ENCODE data around the gene DBN1.
A peak's percentile ranks its signal among the peaks of the same experiment; 100 is the strongest.

DBN1 gene

DNA sequence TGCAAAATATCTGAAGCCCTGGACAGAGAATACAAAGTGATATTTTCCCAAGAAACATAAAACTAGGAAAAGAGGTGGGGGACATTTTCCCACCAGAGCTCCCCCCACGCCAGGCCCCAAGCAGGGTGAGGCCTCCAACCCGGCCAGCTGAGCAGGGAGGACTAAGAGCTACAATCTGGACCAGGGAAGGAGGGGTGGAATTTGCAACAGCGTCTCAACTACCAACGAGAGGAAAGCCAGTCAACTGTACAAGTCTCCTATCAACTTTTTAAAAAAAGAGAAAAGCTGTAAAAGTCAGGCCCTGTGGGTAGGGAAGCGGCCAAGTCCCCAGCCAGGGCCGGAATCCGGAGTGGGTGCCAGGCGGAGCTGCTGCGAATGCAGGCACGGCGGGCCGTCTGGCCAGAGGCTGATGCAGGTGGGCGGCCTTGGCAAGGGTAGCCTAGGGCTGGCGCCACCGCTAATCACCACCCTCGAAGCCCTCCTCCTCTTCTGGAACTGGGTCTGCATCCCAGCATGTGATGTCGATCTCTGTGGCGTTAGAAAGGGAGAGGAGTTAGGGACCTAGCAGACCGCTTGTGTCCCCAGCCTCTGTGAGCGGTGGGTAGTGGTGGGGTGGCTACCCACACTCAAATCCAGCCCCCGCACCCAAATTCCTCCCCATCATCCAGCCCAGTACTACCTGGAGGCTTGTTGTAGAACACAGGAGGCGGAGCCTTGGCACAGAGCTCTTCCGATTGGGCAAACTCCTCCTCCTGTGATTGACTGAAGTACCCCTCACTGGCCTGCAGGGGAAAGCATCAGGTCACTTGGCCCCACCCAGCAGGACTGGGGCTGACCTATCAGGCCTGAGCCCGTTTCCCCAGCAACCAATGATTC is 16.2 kb downstream of the DBN1 start:
- no peaks in the 10 kb centered on the region for H3K9me3 ChIP-seq (ENCODE audit: insufficient read depth, low read depth, low read length)
- peaks cover 52% of the 10 kb centered on the region for H3K36me3 ChIP-seq (ENCODE audit: insufficient read depth, low read depth, low read length)
- H3K9ac ChIP-seq (ENCODE audit: low read depth, low read length): no peak overlapping the region
- H3K4me3 ChIP-seq (ENCODE audit: low read length): no peak overlapping the region
- peak overlapping the region; percentile 29 for H3K27ac ChIP-seq (ENCODE audit: low read length)
- peaks cover 5% of the 10 kb centered on the region; the same call in 1 of the 2 replicates for H3K4me1 ChIP-seq (ENCODE audit: insufficient read depth, low read length)
- H3K27me3 ChIP-seq (ENCODE audit: insufficient read depth, low read length): peaks cover 13% of the 10 kb centered on the region

DNA sequence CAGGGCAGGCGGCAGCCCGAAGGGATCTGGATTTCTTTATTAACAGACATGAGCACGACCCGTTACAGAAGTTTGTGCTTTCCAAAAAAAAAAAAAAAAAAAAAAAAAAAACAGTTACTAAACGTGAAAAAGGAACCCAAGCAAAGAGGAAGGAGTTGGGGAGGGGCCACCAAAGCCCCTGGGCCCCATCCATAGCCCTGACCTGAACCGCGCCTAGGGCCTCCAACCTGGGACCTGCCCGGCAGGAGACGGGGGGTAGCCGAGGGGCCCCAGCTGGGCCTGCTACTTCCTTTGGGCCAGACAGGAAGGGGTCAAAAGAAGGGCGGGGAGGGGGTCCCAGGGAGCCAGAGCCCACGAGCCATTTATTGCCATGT is 16.9 kb downstream of the DBN1 start:
- H3K36me3 ChIP-seq (ENCODE audit: insufficient read depth, low read depth, low read length): peaks cover 46% of the 10 kb centered on the region
- peak overlapping the region; percentile 29 for H3K27ac ChIP-seq (ENCODE audit: low read length)
- H3K4me1 ChIP-seq (ENCODE audit: insufficient read depth, low read length): peaks cover 5% of the 10 kb centered on the region; the same call in 1 of the 2 replicates
- H3K9me3 ChIP-seq (ENCODE audit: insufficient read depth, low read depth, low read length): no peaks in the 10 kb centered on the region
- no peak overlapping the region for H3K4me3 ChIP-seq (ENCODE audit: low read length)
- no peak overlapping the region for H3K9ac ChIP-seq (ENCODE audit: low read depth, low read length)
- H3K27me3 ChIP-seq (ENCODE audit: insufficient read depth, low read length): peaks cover 13% of the 10 kb centered on the region

DNA sequence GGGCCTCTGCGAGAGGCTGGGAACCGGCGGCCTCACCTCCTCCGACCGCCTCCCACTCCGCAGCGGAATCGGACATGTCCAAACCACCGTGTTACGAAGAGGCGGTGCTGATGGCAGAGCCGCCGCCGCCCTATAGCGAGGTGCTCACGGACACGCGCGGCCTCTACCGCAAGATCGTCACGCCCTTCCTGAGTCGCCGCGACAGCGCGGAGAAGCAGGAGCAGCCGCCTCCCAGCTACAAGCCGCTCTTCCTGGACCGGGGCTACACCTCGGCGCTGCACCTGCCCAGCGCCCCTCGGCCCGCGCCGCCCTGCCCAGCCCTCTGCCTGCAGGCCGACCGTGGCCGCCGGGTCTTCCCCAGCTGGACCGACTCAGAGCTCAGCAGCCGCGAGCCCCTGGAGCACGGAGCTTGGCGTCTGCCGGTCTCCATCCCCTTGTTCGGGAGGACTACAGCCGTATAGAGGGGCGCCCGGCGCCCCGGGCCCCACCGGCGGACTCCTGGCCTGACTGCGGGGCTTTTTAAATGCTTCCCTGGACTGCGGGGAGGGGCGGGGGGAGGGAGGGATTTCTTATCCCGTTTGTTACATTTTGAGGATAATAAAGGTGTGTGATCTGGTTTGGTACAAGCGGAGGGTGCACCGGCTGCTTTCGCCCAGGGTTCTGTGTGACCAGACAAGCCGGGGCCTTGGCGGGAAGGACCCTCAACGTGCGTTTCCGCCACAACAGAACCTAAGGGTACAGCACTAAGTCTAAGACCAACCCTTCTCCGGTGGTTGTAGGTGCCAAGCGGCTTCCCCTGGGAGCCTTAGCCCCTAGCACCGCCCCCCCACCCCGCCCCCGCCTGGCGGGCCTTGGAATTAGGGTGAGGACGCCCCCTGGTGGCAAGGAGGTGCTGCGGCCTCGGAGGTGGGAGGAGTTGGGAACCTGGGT is 17.5 kb downstream of the DBN1 start:
- peaks cover 5% of the 10 kb centered on the region; the same call in 1 of the 2 replicates for H3K4me1 ChIP-seq (ENCODE audit: insufficient read depth, low read length)
- H3K27ac ChIP-seq (ENCODE audit: low read length): peak overlapping the region; percentile 55
- peak overlapping the region; percentile 83 for H3K9ac ChIP-seq (ENCODE audit: low read depth, low read length)
- H3K9me3 ChIP-seq (ENCODE audit: insufficient read depth, low read depth, low read length): no peaks in the 10 kb centered on the region
- peaks cover 13% of the 10 kb centered on the region for H3K27me3 ChIP-seq (ENCODE audit: insufficient read depth, low read length)
- H3K36me3 ChIP-seq (ENCODE audit: insufficient read depth, low read depth, low read length): peaks cover 41% of the 10 kb centered on the region
- H3K4me3 ChIP-seq (ENCODE audit: low read length): peak overlapping the region; percentile 82

DNA sequence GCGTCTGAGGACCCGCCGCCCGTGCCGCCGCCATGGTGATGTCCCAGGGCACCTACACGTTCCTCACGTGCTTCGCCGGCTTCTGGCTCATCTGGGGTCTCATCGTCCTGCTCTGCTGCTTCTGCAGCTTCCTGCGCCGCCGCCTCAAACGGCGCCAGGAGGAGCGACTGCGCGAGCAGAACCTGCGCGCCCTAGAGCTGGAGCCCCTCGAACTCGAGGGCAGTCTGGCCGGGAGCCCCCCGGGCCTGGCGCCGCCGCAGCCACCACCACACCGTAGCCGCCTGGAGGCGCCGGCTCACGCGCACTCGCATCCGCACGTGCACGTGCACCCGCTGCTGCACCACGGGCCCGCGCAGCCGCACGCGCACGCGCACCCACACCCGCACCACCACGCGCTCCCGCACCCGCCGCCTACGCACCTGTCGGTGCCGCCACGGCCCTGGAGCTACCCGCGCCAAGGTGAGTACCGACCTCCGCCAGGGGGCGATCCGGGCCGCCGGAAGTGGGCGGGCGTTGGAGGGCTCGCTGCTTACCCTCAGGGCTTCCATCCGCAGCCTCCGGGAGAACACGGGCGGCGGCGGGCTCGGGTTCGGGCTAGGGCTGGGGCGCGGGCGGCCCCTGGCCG is 18.3 kb downstream of the DBN1 start:
- Histone ChIP-seq H3K9ac (ENCODE audit: low read depth, low read length) (peak overlapping the region; percentile 83), H3K27me3 (ENCODE audit: insufficient read depth, low read length) (peaks cover 13% of the 10 kb centered on the region), H3K9me3 (ENCODE audit: insufficient read depth, low read depth, low read length) (no peaks in the 10 kb centered on the region), H3K4me1 (ENCODE audit: insufficient read depth, low read length) (peaks cover 5% of the 10 kb centered on the region; the same call in 1 of the 2 replicates), H3K4me3 (ENCODE audit: low read length) (peak overlapping the region; percentile 82), H3K36me3 (ENCODE audit: insufficient read depth, low read depth, low read length) (peaks cover 34% of the 10 kb centered on the region), H3K27ac (ENCODE audit: low read length) (no peak overlapping the region)

DNA sequence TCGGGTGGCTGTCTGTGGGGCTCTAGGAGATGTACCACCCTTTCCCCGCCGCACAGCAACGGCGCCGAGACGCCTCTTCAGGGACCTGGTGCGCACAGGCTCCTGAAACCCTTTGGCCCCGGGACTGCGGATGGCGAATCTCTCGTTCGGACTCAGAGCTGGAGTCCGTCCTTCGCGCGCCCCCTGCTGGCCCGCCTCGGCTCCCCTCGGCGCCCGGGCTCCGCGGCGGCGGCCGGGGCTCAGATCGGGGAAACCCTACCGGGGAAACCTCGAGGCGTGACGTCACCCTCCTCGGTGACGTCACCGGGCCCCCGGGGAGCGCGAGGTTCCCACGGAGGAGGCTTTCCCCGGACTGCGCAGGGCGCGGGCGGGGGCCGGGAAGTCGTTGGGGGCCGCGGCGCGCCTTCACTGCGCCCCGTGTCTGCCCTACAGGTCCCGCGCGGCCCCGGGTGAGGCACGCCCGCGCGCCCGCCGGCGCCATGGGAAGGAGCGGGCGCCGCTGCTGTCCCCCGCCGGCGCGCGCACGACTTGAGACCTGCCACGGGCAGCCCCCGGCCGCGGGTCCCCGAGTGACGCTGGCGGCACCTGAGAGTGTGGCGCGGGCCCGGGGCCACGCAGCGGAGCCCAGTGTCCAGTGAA is 18.9 kb downstream of the DBN1 start:
- no peak overlapping the region for H3K27ac ChIP-seq (ENCODE audit: low read length)
- peaks cover 28% of the 10 kb centered on the region for H3K36me3 ChIP-seq (ENCODE audit: insufficient read depth, low read depth, low read length)
- H3K9me3 ChIP-seq (ENCODE audit: insufficient read depth, low read depth, low read length): no peaks in the 10 kb centered on the region
- peaks cover 17% of the 10 kb centered on the region for H3K27me3 ChIP-seq (ENCODE audit: insufficient read depth, low read length)
- H3K9ac ChIP-seq (ENCODE audit: low read depth, low read length): peak overlapping the region; percentile 83
- H3K4me1 ChIP-seq (ENCODE audit: insufficient read depth, low read length): peaks cover 5% of the 10 kb centered on the region; the same call in 1 of the 2 replicates
- peak overlapping the region; percentile 82 for H3K4me3 ChIP-seq (ENCODE audit: low read length)

DNA sequence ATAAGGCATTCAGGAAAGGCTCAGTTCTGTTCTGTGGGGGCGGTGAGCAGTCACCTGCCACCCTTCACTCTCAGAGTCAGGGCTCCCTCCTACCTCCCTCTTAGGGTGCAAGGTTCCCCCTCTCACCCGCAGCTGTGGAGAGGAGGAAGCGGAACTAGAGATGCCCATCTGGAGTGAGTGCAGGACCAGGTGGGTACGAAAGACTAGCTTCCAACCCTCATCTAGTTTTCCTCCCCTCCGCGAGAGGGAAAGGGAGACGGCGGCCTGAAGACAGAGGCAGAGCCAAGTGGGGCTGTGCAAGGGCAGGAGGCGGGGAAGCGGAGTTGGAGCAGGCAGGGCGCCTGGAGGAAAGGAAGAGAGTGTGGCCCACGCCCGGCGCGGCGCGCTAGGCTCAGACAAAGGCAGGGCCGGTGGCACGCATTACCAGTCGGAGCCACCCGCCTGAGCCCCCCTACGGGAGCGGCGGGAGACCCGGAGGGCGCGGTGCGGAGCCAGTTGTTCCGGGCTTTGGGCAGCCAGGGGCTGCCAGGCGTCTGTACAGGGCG is 19.5 kb downstream of the DBN1 start:
- peak overlapping the region; percentile 82 for H3K4me3 ChIP-seq (ENCODE audit: low read length)
- H3K36me3 ChIP-seq (ENCODE audit: insufficient read depth, low read depth, low read length): peaks cover 22% of the 10 kb centered on the region
- H3K9ac ChIP-seq (ENCODE audit: low read depth, low read length): peak overlapping the region; percentile 83
- no peaks in the 10 kb centered on the region for H3K9me3 ChIP-seq (ENCODE audit: insufficient read depth, low read depth, low read length)
- no peak overlapping the region for H3K27ac ChIP-seq (ENCODE audit: low read length)
- H3K4me1 ChIP-seq (ENCODE audit: insufficient read depth, low read length): peaks cover 5% of the 10 kb centered on the region; the same call in 1 of the 2 replicates
- H3K27me3 ChIP-seq (ENCODE audit: insufficient read depth, low read length): peaks cover 19% of the 10 kb centered on the region

DNA sequence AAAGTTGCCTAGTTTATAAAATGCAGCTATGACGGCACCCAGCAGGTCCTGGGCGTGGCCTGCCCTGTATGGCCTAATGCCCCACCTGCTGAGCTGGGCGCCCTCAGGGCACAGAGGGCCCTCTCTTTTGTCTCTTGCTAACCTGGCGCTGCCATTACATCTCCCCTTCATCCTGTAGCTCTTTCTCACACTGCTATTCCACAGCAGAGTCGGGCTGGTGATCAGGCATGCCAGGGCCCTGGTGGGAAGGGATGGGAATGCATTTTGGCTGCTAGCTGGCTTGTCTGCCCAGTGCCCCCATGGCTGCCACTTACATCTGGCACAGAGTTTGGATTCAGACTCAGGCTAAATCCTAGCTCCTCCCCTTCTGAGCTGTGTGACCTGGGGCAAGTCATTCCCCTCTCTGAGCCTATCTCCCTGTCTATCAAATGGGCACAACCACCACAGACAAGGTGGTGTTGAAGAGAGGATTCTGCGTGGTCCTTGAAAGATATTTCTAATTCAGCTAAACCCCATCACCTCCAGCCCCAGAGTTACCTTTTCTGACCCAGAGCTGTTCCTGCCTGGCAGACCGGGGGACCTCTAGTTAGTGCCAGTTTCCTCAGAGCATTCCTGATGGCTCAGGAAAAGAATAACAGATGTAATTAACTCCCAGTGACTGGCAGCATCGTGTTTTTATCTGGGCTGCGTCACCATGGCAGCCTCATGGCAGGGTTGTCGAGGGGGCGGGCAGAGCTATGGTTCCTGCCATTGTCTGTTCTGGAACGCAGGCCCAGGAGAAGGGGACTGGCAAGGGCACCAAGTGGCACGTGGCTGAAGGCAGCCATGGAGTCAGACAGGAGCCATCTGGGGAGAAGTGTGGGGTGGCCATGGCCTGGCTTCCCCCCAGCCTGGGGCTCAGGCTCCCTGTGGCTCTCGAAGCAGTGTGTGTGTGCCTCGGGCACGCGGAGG is 20.5 kb downstream of the DBN1 start:
- H3K9ac ChIP-seq (ENCODE audit: low read depth, low read length): no peak overlapping the region
- no peaks in the 10 kb centered on the region for H3K9me3 ChIP-seq (ENCODE audit: insufficient read depth, low read depth, low read length)
- H3K4me3 ChIP-seq (ENCODE audit: low read length): no peak overlapping the region
- H3K36me3 ChIP-seq (ENCODE audit: insufficient read depth, low read depth, low read length): peaks cover 12% of the 10 kb centered on the region
- no peak overlapping the region for H3K27ac ChIP-seq (ENCODE audit: low read length)
- H3K4me1 ChIP-seq (ENCODE audit: insufficient read depth, low read length): peaks cover 10% of the 10 kb centered on the region; the same call in 1 of the 2 replicates
- peaks cover 29% of the 10 kb centered on the region for H3K27me3 ChIP-seq (ENCODE audit: insufficient read depth, low read length)

DNA sequence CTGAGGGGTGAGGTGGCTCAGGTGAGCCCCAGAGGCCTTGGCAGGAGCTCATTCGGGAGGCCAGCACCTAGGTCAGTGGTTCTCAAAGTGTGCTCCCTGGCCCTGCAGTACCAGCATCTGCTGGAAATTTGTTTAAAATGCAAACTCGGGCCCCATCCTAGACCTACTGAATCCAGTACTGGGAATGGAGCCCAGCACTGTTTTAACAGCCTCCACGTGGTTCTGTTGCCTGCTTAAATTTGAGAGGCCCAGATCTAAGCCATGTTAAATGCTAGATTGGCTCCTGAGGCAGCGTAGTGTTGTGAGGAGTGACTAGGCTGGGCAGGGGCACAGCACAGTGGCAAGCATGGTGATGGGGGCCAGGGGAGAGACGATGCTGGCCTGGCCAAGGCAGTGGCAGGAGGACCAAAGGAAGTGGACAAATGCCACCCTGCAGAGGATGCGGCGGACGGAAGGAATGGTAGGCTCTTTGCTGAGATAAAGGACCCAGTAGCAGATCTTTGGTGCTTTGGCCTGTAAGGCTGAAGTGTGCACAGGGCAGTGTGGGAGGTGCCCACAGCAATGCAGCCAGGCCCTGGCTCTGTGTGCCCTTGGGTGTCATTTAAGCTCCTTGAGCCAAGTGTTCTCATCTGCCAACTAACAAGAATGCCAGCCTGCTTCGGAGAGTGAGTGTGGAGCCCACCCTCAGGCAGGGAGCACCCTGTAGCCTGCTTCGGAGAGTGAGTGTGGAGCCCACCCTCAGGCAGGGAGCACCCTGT is 22.6 kb downstream of the DBN1 start:
- Histone ChIP-seq H3K4me1 (ENCODE audit: insufficient read depth, low read length) (peaks cover 6% of the 10 kb centered on the region; the same call in 1 of the 2 replicates), H3K4me3 (ENCODE audit: low read length) (no peak overlapping the region), H3K27me3 (ENCODE audit: insufficient read depth, low read length) (peaks cover 39% of the 10 kb centered on the region), H3K9ac (ENCODE audit: low read depth, low read length) (no peak overlapping the region), H3K36me3 (ENCODE audit: insufficient read depth, low read depth, low read length) (no peaks in the 10 kb centered on the region), H3K27ac (ENCODE audit: low read length) (no peak overlapping the region), H3K9me3 (ENCODE audit: insufficient read depth, low read depth, low read length) (no peaks in the 10 kb centered on the region)

DNA sequence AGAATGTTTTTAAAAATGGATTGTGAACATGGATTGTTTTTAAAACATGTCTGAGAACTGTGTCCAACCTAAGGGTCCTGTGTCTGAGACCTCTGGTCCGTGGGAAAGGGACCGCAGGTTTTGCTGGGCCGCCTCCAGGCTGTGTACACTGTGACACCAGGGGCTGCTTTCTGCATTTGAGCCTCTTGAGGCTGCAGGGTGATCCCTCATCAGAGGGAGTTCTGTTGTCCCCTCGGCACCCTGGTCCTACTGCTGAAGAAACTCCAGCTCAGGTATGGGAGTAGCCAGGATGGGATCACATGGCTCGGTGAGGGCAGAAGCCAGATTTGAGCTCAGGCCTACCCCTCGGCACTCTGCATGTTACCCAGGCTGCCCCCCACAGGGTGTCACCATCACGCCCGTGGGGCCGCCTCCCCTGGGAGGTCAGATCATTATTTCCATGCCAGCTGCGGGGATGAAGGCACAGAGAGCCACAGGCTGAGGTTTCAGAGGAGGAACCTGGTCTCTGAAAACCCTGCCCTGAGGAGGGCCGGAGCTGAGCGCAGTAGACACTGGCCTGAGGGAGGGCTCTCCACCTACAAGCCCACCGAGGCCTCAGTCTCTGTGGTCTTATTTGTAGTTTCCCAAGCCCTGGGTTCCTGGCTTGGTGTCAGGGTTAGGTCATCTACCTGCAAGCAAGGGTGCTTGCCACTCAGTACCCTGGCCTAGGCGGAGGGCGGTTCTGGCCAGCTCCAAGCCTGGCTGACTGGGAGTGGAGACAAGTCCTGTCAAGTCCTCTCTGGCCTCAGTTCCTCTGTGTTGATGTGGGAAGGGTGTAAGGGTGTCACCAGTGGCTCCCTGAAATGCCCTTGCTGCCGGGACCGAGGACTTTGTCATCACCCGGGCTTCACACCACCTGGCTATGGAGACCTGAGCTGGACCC is 24.0 kb downstream of the DBN1 start:
- Histone ChIP-seq H3K27ac (ENCODE audit: low read length) (no peak overlapping the region), H3K9ac (ENCODE audit: low read depth, low read length) (no peak overlapping the region), H3K4me3 (ENCODE audit: low read length) (no peak overlapping the region), H3K4me1 (ENCODE audit: insufficient read depth, low read length) (peaks cover 6% of the 10 kb centered on the region; the same call in 1 of the 2 replicates), H3K36me3 (ENCODE audit: insufficient read depth, low read depth, low read length) (no peaks in the 10 kb centered on the region), H3K27me3 (ENCODE audit: insufficient read depth, low read length) (peaks cover 54% of the 10 kb centered on the region), H3K9me3 (ENCODE audit: insufficient read depth, low read depth, low read length) (no peaks in the 10 kb centered on the region)

Data from iPS-20b (cell line).